Caco-2 (cell line): Measurements from ENCODE around the gene FGF14. TPM values are rescaled to one million over a fixed set of nuclear protein-coding genes. Genes with fewer than 3 reads are reported as not detected.

Source experiments
- BruUV-seq: library from RNA; stranded (reverse); fragments of 400-500 nt; replicated peaks from 2 replicates; lab custom pipeline; 2021; lab: Mats Ljungman, UMichigan
- CTCF ChIA-PET: fragments of 300-600 bp; sonication (Branson Sonifier 250); formaldehyde crosslinking; loops from one replicate; lab custom pipeline; 2022; ENCODE audit warnings: antibody characterized with exemption; lab: Charles Lee
- POLR2A ChIA-PET: fragments of 300-600 bp; sonication (Branson Sonifier 250); formaldehyde crosslinking; loops from one replicate; lab custom pipeline; 2022; ENCODE audit warnings: antibody characterized with exemption; lab: Charles Lee
- DNase-seq, 2 experiments: peaks; one replicate each; pipeline versions ENCODE4 v3.0.0 to v3.0.0-alpha.2; 2020 to 2022
- H3K27me3 ChIP-seq: replicated peaks from 2 replicates; pipeline ENCODE4 v1.6.0; 2011; ENCODE audit warnings: low read length; ENCODE audit not compliant: control insufficient read depth, insufficient read depth
- H3K36me3 ChIP-seq: 2 replicates; pipeline ENCODE4 v1.5.1; 2011; ENCODE audit warnings: low read length; ENCODE audit not compliant: control insufficient read depth, insufficient read depth
- H3K4me1 ChIP-seq: fragments of 250-450 bp; sonication (Bioruptor Pico); 2 replicates; pipeline ENCODE4 v1.5.1; 2020; ENCODE audit warnings: mild to moderate bottlenecking
- H3K4me3 ChIP-seq: 2 replicates; pipeline ENCODE4 v1.5.1; 2011; ENCODE audit warnings: low read depth, mild to moderate bottlenecking, control low read depth, low read length
- H3K9me3 ChIP-seq: fragments of 250-450 bp; sonication (Bioruptor Pico); 2 replicates; pipeline ENCODE4 v1.5.1; 2020; ENCODE audit warnings: mild to moderate bottlenecking, moderate library complexity
- H3K27ac Mint-ChIP-seq: one replicate; pipeline ENCODE4 v1.8.0; 2022; ENCODE audit warnings: mixed read lengths; ENCODE audit not compliant: unreplicated experiment
- H3K27me3 Mint-ChIP-seq: one replicate; pipeline ENCODE4 v1.8.0; 2022; ENCODE audit warnings: mixed read lengths; ENCODE audit not compliant: insufficient read depth, unreplicated experiment
- H3K36me3 Mint-ChIP-seq: one replicate; pipeline ENCODE4 v1.8.0; 2022; ENCODE audit warnings: mild to moderate bottlenecking, mixed read lengths; ENCODE audit not compliant: insufficient read depth, unreplicated experiment
- H3K4me1 Mint-ChIP-seq: one replicate; pipeline ENCODE4 v1.8.0; 2022; ENCODE audit warnings: low read depth, mixed read lengths; ENCODE audit not compliant: unreplicated experiment
- H3K4me3 Mint-ChIP-seq: one replicate; pipeline ENCODE4 v1.8.0; 2022; ENCODE audit warnings: mild to moderate bottlenecking, moderate library complexity, mixed read lengths; ENCODE audit not compliant: unreplicated experiment
- H3K9me3 Mint-ChIP-seq: one replicate; pipeline ENCODE4 v1.8.0; 2022; ENCODE audit warnings: mixed read lengths; ENCODE audit not compliant: unreplicated experiment
- CTCF ChIP-seq, 2 experiments: fragments of 200-600 bp in 1 of 2; IDR thresholded peaks; 1 replicate in 1 of 2; 2 replicates in 1 of 2; pipeline versions ENCODE4 v1.5.1 to v1.8.0; 2011 to 2022; ENCODE audit warnings: antibody characterized with exemption in 1 of 2, control low read depth in 1 of 2, inconsistent platforms in 1 of 2, low read depth in 1 of 2, low read length in 1 of 2, mild to moderate bottlenecking in 1 of 2, moderate library complexity in 1 of 2; ENCODE audit not compliant: insufficient read depth in 1 of 2, severe bottlenecking in 1 of 2, unreplicated experiment in 1 of 2
- intact Hi-C: fragments of 100-400 bp; cut with micrococcal nuclease; formaldehyde crosslinking; loops from one replicate; pipeline ENCODE4 v1.10.0; 2022; ENCODE audit not compliant: unreplicated experiment
- total RNA-seq: library from RNA; stranded (reverse); gene quantifications from 2 replicates; pipeline ENCODE4 v1.2.3, GENCODE V29; 2022

The FGF14 gene
- total RNA-seq, 1 experiment from 2014 or later = not detected

- Mint-ChIP-seq H3K27me3 (peaks cover 10% of the 10 kb centered on the region), H3K4me3 (no peak overlapping the region), H3K36me3 (no peaks in the 10 kb centered on the region), H3K27ac (no peak overlapping the region), H3K9me3 (no peaks in the 10 kb centered on the region), H3K4me1 (no peaks in the 10 kb centered on the region)
- no peaks in the 10 kb centered on the region for H3K9me3 ChIP-seq
- no peaks in the 10 kb centered on the region for H3K36me3 ChIP-seq
- no TSS peak for BruUV-seq
- no peaks in the 10 kb centered on the region for H3K4me1 ChIP-seq
- no peak overlapping the region for H3K4me3 ChIP-seq
- no peak for TF ChIP-seq CTCF (IDR thresholded peaks at IDR 0.05; ENCODE audit: insufficient read depth in 1 of 2, low read depth in 1 of 2, low read length in 1 of 2, severe bottlenecking in 1 of 2, unreplicated experiment in 1 of 2)
- no peaks in the 10 kb centered on the region for H3K27me3 ChIP-seq
- intact Hi-C loops = no loop called here
- ChIA-PET POLR2A (no interaction called here), CTCF (no interaction called here)
- no peak for DNase-seq
These were observed 543.0 kb downstream of the FGF14 start for GRCh38 chr13:101858860-101859259.

GRCh38 chr13:101846701-101847100, 555.1 kb downstream of the FGF14 start:
- Mint-ChIP-seq H3K4me1 (peaks cover 7% of the 10 kb centered on the region), H3K9me3 (no peaks in the 10 kb centered on the region), H3K27me3 (peaks cover 4% of the 10 kb centered on the region), H3K36me3 (no peaks in the 10 kb centered on the region), H3K27ac (no peak overlapping the region), H3K4me3 (no peak overlapping the region)
- peaks cover 18% of the 10 kb centered on the region for H3K4me1 ChIP-seq
- H3K36me3 ChIP-seq = no peaks in the 10 kb centered on the region
- no peak for DNase-seq
- H3K27me3 ChIP-seq = no peaks in the 10 kb centered on the region; the same call in 1 of the 2 replicates
- intact Hi-C loops = no loop called here
- no TSS peak for BruUV-seq
- no peak overlapping the region for H3K4me3 ChIP-seq
- POLR2A ChIA-PET = no interaction called here
- CTCF ChIA-PET = no interaction called here
- 0 out of 2 replicates have a peak, but pooled peaks cover 3% of the 10 kb centered on the region for H3K9me3 ChIP-seq
- TF ChIP-seq CTCF (IDR thresholded peaks at IDR 0.05; ENCODE audit: insufficient read depth in 1 of 2, low read depth in 1 of 2, low read length in 1 of 2, severe bottlenecking in 1 of 2, unreplicated experiment in 1 of 2) = no peak

DNA sequence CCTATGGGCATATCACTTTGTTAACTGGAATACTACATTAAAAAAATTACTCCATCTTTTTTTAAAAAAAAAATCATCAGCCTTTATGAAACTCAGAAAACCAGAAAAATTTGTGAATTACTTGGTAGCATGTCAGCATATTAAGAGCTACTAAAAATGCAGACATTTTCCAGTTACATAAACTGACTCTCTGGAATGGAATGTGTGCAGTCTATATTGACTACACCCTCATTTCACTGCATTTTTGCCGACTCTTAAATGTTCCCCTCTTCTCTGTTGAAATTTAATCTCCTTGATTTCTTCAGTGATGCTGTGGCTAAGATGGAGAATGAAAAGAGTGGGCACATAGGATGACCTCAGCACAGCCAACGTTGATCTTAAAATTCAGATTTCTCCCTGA, 555.6 kb downstream of the FGF14 start:
- ChIA-PET POLR2A (no interaction called here), CTCF (no interaction called here)
- no peak for DNase-seq
- BruUV-seq = no TSS peak
- Mint-ChIP-seq H3K27me3 (peaks cover 4% of the 10 kb centered on the region), H3K36me3 (no peaks in the 10 kb centered on the region), H3K9me3 (no peaks in the 10 kb centered on the region), H3K27ac (no peak overlapping the region), H3K4me3 (no peak overlapping the region), H3K4me1 (peaks cover 7% of the 10 kb centered on the region)
- Histone ChIP-seq H3K36me3 (no peaks in the 10 kb centered on the region), H3K4me1 (peaks cover 18% of the 10 kb centered on the region), H3K9me3 (0 out of 2 replicates have a peak, but pooled peaks cover 3% of the 10 kb centered on the region), H3K4me3 (no peak overlapping the region), H3K27me3 (no peaks in the 10 kb centered on the region; the same call in 1 of the 2 replicates)
- intact Hi-C loops = no loop called here
- TF ChIP-seq CTCF (IDR thresholded peaks at IDR 0.05; ENCODE audit: insufficient read depth in 1 of 2, low read depth in 1 of 2, low read length in 1 of 2, severe bottlenecking in 1 of 2, unreplicated experiment in 1 of 2) = no peak
